Mesendoderm (in vitro differentiated cells): Measurements from ENCODE around the gene LRRC4B.

ENCODE experiments used
- DNase-seq: peaks from one replicate; pipeline ENCODE4 v3.0.0; 2013
- H2AK5ac ChIP-seq: 2 replicates; pipeline ENCODE4 v1.6.1; 2013; ENCODE audit warnings: low read length, inconsistent platforms
- H2BK120ac ChIP-seq: 2 replicates; pipeline ENCODE4 v1.6.1; 2013; ENCODE audit warnings: low read depth, mild to moderate bottlenecking, low read length, moderate library complexity, mixed read lengths
- H2BK15ac ChIP-seq: replicated peaks from 2 replicates; pipeline ENCODE4 v1.6.1; 2013; ENCODE audit warnings: low read depth, mild to moderate bottlenecking, moderate library complexity
- H2BK5ac ChIP-seq: 2 replicates; pipeline ENCODE4 v1.6.1; 2013; ENCODE audit warnings: low read length, inconsistent platforms
- H3K18ac ChIP-seq: 2 replicates; pipeline ENCODE4 v1.6.1; 2013; ENCODE audit warnings: mild to moderate bottlenecking, low read length, mixed read lengths
- H3K23ac ChIP-seq: one replicate; pipeline ENCODE4 v1.6.1; 2013; ENCODE audit warnings: low read length
- H3K27ac ChIP-seq: 2 replicates; pipeline ENCODE4 v1.5.1; 2013; ENCODE audit warnings: low read depth, mild to moderate bottlenecking, inconsistent platforms, low read length, moderate library complexity
- H3K27me3 ChIP-seq: 2 replicates; pipeline ENCODE4 v1.6.1; 2013; ENCODE audit warnings: low read length, control low read depth, mild to moderate bottlenecking, inconsistent platforms; ENCODE audit not compliant: insufficient read depth, poor library complexity
- H3K36me3 ChIP-seq: 2 replicates; pipeline ENCODE4 v1.6.1; 2013; ENCODE audit warnings: low read length, inconsistent platforms; ENCODE audit not compliant: control insufficient read depth, insufficient read depth
- H3K4ac ChIP-seq: one replicate; pipeline ENCODE4 v1.6.1; 2013; ENCODE audit warnings: low read depth, mild to moderate bottlenecking, low read length, moderate library complexity
- H3K4me1 ChIP-seq: 2 replicates; pipeline ENCODE4 v1.6.1; 2013; ENCODE audit warnings: low read depth, low read length, inconsistent platforms; ENCODE audit not compliant: control insufficient read depth
- H3K4me2 ChIP-seq: 2 replicates; pipeline ENCODE4 v1.6.1; 2013; ENCODE audit warnings: low read length
- H3K4me3 ChIP-seq: 2 replicates; pipeline ENCODE4 v1.5.1; 2013; ENCODE audit warnings: mild to moderate bottlenecking, low read length
- H3K56ac ChIP-seq: one replicate; pipeline ENCODE4 v1.6.1; 2013; ENCODE audit warnings: low read length
- H3K79me1 ChIP-seq: 2 replicates; pipeline ENCODE4 v1.6.1; 2013; ENCODE audit warnings: low read length, inconsistent platforms
- H3K79me2 ChIP-seq: 2 replicates; pipeline ENCODE4 v1.6.1; 2013; ENCODE audit warnings: mild to moderate bottlenecking, low read length; ENCODE audit not compliant: control insufficient read depth, insufficient read depth
- H3K9ac ChIP-seq: 2 replicates; pipeline ENCODE4 v1.6.1; 2013; ENCODE audit warnings: low read length, inconsistent platforms
- H4K5ac ChIP-seq: one replicate; pipeline ENCODE4 v1.6.1; 2013; ENCODE audit warnings: low read length
- H4K8ac ChIP-seq: one replicate; pipeline ENCODE4 v1.6.1; 2013; ENCODE audit warnings: low read depth, mild to moderate bottlenecking, control low read depth, low read length, moderate library complexity
- WGBS: extraction: QIAGEN DNeasy Blood & Tissue Kit; methylation state at CpG from one replicate; pipeline ENCODE4 v1.1.7; 2013; ENCODE audit warnings: low lambda C conversion rate, missing lambda C conversion rate; ENCODE audit not compliant: insufficient coverage; ENCODE audit errors: extremely low coverage; 5-methylcytosine and 5-hydroxymethylcytosine counted together

The LRRC4B gene

GRCh38 chr19:50556282-50557008, 11.8 kb downstream of the LRRC4B start:
- no CpG with 5 or more reads among the region's 39 CpGs for WGBS
- H4K5ac ChIP-seq, result no peak overlapping the region
- H3K23ac ChIP-seq, result no peak overlapping the region
- H3K9ac ChIP-seq, result peak overlapping the region; percentile 52
- no peak overlapping the region for H3K4ac ChIP-seq
- no peak overlapping the region for H3K27ac ChIP-seq
- peak overlapping the region; percentile 40 for H3K4me2 ChIP-seq
- H2BK15ac ChIP-seq, result no peak overlapping the region
- no peaks in the 10 kb centered on the region for H3K79me2 ChIP-seq
- H2AK5ac ChIP-seq, result no peak overlapping the region
- peak overlapping the region; percentile 29 for H3K4me3 ChIP-seq
- no peak overlapping the region for H3K18ac ChIP-seq
- no peaks in the 10 kb centered on the region for H3K36me3 ChIP-seq
- no peak overlapping the region for H2BK120ac ChIP-seq
- DNase-seq, result peak; percentile 88
- H2BK5ac ChIP-seq, result no peak overlapping the region
- H4K8ac ChIP-seq, result no peak overlapping the region
- H3K79me1 ChIP-seq, result no peaks in the 10 kb centered on the region
- H3K4me1 ChIP-seq, result no peaks in the 10 kb centered on the region
- H3K56ac ChIP-seq, result peak overlapping the region; percentile 45
- peaks cover 14% of the 10 kb centered on the region for H3K27me3 ChIP-seq

DNA sequence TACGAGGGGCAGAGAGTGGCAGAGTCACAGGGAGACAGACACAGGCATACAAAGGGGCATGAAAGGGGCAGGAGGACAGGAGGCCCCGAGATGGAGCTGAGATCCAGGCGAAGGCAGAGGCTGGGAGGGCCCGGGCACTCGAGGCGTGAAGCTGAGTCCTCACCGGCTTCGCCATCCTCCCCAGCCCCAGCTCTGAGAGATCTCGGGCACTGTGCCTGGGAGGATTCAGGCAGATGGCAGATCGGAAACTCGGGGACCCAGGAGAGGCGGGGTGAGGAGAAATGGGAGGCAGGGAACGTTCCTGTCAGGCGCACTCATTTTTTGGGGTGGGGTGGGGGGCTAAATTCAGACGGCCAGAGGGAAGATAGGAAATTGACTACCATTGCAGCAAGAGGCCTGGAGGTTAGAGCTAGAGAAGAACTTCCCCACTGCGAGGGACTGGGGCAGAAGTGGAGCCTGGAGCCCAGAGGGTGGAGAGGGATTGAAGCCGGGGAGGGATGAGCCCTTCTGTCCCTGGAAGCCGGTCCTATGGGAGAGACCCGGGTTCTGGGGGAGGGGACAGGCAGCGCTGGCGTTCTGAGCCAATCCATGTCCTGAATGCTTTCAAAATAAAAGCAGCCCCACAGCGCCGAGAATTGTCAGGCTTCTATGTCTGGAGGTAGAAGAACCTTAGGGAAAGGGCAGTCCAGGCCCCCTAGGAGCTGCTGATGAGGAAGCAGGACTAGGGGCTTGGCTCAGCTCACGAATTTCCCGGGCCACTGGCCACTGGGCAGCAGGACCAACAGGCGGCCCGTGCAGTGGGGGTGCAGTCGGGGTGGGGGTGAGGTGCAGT, 12.6 kb downstream of the LRRC4B start:
- Histone ChIP-seq H4K8ac (no peak overlapping the region), H2BK120ac (no peak overlapping the region), H3K4me1 (no peaks in the 10 kb centered on the region), H3K79me2 (no peaks in the 10 kb centered on the region), H3K23ac (no peak overlapping the region), H3K56ac (peak overlapping the region; percentile 45), H3K36me3 (no peaks in the 10 kb centered on the region), H3K4me2 (peak overlapping the region; percentile 19), H3K4me3 (no peak overlapping the region), H4K5ac (no peak overlapping the region), H3K4ac (no peak overlapping the region), H3K27me3 (peaks cover 14% of the 10 kb centered on the region), H3K9ac (no peak overlapping the region), H3K79me1 (no peaks in the 10 kb centered on the region), H2BK5ac (no peak overlapping the region), H2BK15ac (no peak overlapping the region), H3K27ac (no peak overlapping the region), H2AK5ac (no peak overlapping the region), H3K18ac (no peak overlapping the region)
- peak; percentile 77 for DNase-seq
- WGBS, result no CpG with 5 or more reads among the region's 28 CpGs

DNA sequence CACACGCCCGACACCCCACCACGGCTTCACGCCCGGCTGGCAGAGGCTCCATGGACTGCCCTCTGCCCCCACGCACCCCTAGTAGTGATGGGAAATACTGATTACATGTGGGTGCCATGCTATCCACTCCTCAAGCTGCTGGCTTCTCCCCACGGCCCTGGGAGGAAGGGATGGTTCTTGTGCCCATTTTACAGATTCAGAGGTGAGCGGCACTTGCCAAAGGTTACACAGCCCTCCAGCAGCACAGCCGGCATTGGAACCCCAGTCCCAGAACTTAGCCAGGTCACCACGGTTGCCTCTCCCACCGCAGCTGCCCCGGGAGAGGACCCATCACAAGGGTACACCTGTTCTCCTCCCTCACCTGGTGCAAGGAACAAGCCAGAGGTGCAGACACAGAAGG, 13.2 kb downstream of the LRRC4B start:
- Histone ChIP-seq H3K4me3 (no peak overlapping the region), H3K18ac (no peak overlapping the region), H3K27me3 (peaks cover 16% of the 10 kb centered on the region), H2BK15ac (no peak overlapping the region), H3K4me2 (no peak overlapping the region), H3K79me2 (no peaks in the 10 kb centered on the region), H2BK120ac (no peak overlapping the region), H4K8ac (no peak overlapping the region), H2AK5ac (no peak overlapping the region), H3K56ac (no peak overlapping the region), H4K5ac (no peak overlapping the region), H3K79me1 (no peaks in the 10 kb centered on the region), H3K27ac (no peak overlapping the region), H3K23ac (no peak overlapping the region), H2BK5ac (no peak overlapping the region), H3K4me1 (no peaks in the 10 kb centered on the region), H3K4ac (no peak overlapping the region), H3K36me3 (no peaks in the 10 kb centered on the region), H3K9ac (no peak overlapping the region)
- no peak for DNase-seq
- no CpG with 5 or more reads among the region's 12 CpGs for WGBS

- Histone ChIP-seq H3K56ac (no peak overlapping the region), H4K5ac (no peak overlapping the region), H3K27ac (no peak overlapping the region), H2BK120ac (no peak overlapping the region), H3K79me1 (no peaks in the 10 kb centered on the region), H3K18ac (no peak overlapping the region), H3K4me2 (no peak overlapping the region), H3K23ac (no peak overlapping the region), H2BK5ac (no peak overlapping the region), H3K9ac (no peak overlapping the region), H3K4ac (no peak overlapping the region), H4K8ac (no peak overlapping the region), H2BK15ac (no peak overlapping the region), H3K79me2 (no peaks in the 10 kb centered on the region), H3K27me3 (peaks cover 16% of the 10 kb centered on the region), H3K36me3 (no peaks in the 10 kb centered on the region), H3K4me3 (no peak overlapping the region), H2AK5ac (no peak overlapping the region), H3K4me1 (no peaks in the 10 kb centered on the region)
- DNase-seq, result no peak
- WGBS, result no CpG with 5 or more reads among the region's 10 CpGs
These were observed 14.0 kb downstream of the LRRC4B start for GRCh38 chr19:50554212-50554611.

DNA sequence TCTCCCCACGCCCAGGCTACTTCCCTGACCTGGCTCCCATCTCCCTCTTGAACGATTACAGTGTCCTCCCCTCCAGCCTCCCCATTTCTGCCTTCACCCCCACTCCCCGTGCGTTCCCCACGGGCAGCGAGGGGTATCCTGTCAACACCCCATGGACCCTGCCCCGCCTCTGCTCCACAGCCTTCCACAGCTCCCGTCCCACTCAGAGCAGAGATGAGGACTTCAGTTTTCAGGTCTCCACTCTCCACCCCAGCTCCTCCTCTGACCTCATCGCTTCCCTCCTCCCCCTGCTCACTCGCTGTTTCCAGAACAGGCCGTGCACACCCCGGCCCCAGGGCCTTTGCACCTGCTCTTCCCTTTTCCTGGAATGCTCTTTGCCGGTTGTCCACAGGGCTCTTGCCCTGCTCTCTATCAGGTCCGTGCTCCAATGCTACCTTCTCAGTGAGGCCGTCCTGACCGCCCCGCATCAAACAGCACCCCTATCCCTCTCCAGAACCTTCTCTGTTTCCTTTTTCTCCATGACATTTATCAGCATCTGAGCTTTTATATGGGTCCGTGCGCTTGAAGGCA, 15.0 kb downstream of the LRRC4B start:
- Histone ChIP-seq H2AK5ac (no peak overlapping the region), H3K36me3 (no peaks in the 10 kb centered on the region), H3K4ac (no peak overlapping the region), H4K8ac (no peak overlapping the region), H3K27ac (no peak overlapping the region), H3K23ac (no peak overlapping the region), H3K18ac (no peak overlapping the region), H2BK15ac (no peak overlapping the region), H2BK120ac (no peak overlapping the region), H3K4me2 (no peak overlapping the region), H2BK5ac (no peak overlapping the region), H3K79me1 (no peaks in the 10 kb centered on the region), H4K5ac (no peak overlapping the region), H3K27me3 (peaks cover 16% of the 10 kb centered on the region), H3K4me3 (no peak overlapping the region), H3K79me2 (no peaks in the 10 kb centered on the region), H3K4me1 (no peaks in the 10 kb centered on the region), H3K9ac (no peak overlapping the region), H3K56ac (no peak overlapping the region)
- WGBS, result no CpG with 5 or more reads among the region's 19 CpGs
- no peak for DNase-seq
